HG03460 (cell line): ENCODE data around the gene AP1S1.
"Not testable (repeated sequence)": the region's sequence is repeated elsewhere in the genome, so short reads cannot be mapped to it uniquely, and the experiment has no call there.

Experiments
- ATAC-seq: cut with Tn5 transposase; IDR thresholded peaks from one replicate; pipeline ENCODE4 v1.9.1; 2021; ENCODE audit not compliant: unreplicated experiment

AP1S1 gene

GRCh38 chr7:101199522-101199921, 45.2 kb downstream of the AP1S1 start:
- not testable (repeated sequence) for ATAC-seq

- no peak for ATAC-seq
Observed at GRCh38 chr7:101200504-101200861, 46.2 kb downstream of the AP1S1 start.

- no peak for ATAC-seq
Observed at GRCh38 chr7:101200862-101201599, 46.8 kb downstream of the AP1S1 start, which contains the start of gene MOGAT3. TSS of gene MOGAT3 (minus strand) at chr7:101201036. CDS start at chr7:101200854, 182 bp downstream.

- ATAC-seq = no peak
Observed at GRCh38 chr7:101201695-101202602, 47.7 kb downstream of the AP1S1 start.

GRCh38 chr7:101202603-101202918, 48.3 kb downstream of the AP1S1 start:
- no peak for ATAC-seq

GRCh38 chr7:101203740-101204738, 49.8 kb downstream of the AP1S1 start:
- ATAC-seq = not testable (repeated sequence)

- no peak for ATAC-seq
Observed at GRCh38 chr7:101205901-101206664, 51.8 kb downstream of the AP1S1 start.

GRCh38 chr7:101206665-101207042, 52.4 kb downstream of the AP1S1 start:
- no peak for ATAC-seq

GRCh38 chr7:101207459-101207858, 53.2 kb downstream of the AP1S1 start:
- no peak for ATAC-seq

GRCh38 chr7:101208794-101209193, 54.5 kb downstream of the AP1S1 start:
- ATAC-seq = no peak

GRCh38 chr7:101210143-101210542, 55.9 kb downstream of the AP1S1 start:
- ATAC-seq = no peak
